ENCODE data around the gene SMC1A.
"Not testable (repeated sequence)": the region's sequence is repeated elsewhere in the genome, so short reads cannot be mapped to it uniquely, and the experiment has no call there.

SMC1A gene

DNA sequence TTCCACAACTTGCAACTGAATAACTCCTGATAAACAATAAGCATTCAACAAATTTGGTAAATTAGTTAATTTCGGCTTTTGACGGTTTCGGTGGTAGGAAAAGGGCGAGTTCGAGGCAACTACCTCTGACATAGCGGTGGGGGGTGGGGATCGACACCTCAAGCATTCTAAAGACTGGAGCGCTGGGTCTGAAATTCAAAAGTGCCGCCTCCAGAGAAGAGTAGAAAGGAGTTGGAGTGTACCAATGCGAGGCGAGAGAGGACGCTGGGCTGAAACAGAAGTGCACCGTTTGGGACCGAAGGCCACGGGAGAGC lies 725 bp downstream of the SMC1A start:
- DNase-seq = no peak

DNA sequence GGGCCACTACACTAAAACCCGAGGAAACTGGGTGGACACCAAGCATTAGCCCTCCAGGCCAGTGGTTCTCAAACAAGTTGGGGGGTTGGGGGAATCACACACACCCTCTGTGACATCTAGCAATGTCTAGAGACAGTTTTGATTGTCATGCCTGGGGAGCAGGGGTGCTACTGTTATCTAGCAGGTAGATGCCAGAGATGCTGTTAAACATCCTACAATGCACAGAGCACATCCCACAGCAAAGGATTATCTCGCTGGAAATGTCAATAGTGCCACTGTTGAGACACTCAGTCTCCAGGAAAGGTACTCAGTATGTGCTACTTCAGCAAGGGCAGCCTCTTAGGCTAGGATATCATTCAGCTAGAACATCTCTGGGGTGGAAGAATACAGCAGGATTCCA lies 1.3 kb downstream of the SMC1A start:
- no peak for DNase-seq

DNA sequence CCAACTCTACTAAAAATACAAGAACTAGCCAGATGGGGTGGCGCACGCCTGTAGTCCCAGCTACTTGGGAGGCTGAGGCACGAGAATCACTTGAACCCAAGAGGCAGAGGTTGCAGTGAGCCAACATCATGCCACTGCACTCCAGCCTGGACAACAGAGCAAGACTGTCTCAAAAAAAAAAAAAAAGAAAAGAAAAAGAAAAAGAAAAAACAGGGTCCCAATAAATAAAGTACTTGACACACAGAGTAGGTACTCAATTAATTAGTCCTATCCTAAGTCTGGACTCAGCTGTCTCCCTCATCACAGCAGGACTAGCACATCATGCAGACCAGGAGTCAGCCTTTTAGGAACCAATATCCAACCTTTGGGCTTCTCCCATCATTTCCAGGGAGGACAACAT lies 2.1 kb downstream of the SMC1A start:
- DNase-seq = not testable (repeated sequence)

DNA sequence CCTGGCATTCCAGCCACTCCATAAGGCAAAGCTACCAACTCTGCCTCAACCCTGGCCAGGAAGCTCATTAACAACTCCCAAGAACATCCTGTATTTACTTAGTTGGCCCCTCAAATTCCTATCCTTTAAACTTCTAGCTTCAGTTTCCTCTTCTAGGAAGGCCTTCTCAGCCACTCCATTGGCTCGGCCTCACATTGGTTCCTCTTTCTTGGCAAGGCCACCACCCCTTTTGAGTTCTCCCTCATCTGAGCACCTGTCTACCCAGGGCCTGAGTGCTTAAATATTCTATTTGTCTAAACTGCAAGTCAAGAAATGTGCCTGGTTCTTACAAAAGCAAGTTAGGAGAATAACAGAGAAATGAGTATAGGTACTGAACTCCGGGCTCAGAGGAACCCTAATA lies 10.0 kb downstream of the SMC1A start:
- no peak for DNase-seq

DNA sequence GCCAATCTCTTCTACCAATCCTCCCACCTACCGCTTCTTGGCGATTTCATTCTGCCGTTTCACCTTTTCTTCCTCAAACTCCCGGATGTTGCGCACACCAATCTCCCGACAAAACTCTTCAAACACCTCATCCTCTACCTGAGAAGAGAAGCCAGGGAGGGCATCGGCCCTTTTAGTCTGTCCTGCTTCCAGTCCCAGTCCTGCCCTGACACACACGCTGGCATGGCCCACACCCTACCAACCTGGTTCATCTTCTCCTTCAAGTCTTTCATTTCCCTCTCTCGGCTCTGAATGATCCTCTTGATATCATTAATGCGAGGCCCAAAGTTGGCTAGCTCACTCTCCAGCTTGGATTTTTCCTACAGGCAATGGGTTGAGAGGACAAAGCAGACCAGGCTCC lies 18.9 kb downstream of the SMC1A start:
- DNase-seq = no peak

DNA sequence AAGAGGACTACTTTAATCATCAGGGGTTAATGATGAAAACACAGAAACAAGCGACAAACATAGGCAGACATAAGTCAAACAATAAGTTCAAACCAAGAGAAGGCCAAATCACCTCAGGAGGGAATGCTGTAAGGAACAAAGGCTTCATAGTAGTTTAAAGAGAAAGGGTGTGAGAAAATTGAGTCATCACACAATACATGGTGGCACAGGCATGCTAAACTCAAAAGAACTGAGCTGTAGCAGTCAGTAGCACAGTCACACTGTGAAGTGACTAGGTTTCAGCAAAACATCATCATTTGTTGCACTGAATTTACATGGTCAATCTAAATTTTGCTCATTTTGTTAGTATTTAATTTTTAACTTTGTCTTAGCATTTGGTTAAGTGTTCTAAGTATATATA lies 24.2 kb downstream of the SMC1A start:
- no peak for DNase-seq

DNA sequence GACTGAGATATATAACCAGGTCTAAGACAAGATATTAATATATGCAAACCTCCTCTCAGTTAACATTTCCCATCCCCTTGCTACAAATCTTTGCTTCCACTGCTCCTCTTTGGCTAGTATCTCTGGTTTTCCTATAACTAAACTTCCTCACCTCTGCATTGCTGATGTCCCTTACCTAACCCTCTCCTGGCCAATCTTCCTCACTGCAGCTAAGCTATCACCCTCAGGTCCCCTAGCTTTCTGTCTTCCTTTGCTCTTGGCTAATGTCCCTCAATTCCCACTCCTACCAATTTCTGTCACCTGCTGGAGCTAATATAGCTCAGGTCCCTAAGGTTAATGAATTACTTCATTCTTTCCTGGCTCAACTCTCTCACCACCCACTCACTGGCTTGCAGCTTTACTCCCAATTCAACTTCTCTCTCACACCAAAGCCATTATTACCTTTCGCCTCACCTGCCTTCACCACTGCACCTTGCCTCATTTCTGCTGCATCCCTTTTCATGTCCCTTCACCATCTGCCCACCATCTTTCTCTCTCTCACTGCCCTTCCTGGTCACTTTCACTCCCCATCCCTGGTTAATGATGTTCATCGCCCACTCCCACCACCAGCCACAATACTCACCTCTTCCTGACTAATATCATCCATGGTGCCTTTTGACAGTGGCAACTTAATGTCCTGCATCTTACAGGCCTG lies 26.7 kb downstream of the SMC1A start:
- DNase-seq = no peak

DNA sequence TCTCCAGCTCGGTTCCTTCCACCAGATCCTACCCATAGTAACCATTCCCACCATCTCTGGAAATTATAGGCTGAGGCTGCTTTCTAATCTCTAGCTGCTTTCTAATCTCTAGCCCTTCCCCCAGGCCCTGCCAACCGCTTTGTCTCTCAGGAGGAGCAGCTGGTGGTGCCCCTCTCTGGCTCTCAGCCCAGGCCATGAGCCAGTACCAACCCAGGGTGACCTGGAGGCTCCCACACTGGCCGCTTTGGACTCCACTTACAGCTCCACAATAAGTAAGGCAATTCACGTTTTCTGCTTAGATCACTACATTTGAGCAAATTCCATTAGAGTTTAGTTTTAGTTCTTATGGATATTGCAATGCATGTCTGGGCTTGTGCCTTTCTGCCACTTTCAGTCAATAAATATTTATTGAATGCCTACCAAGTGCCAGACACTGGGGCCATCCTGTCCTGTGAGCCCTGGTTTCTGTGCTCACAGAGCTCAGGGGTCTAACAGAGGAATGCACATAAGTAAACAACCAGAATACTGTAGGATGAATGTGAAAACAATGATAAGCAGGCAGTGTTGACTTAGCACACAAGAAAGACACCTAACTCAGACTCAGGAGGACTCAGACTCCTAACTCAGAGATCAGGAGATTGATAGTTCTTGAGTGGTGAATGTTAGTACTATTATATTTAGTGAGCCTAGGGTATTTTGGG lies 38.9 kb downstream of the SMC1A start:
- DNase-seq = no peak

DNA sequence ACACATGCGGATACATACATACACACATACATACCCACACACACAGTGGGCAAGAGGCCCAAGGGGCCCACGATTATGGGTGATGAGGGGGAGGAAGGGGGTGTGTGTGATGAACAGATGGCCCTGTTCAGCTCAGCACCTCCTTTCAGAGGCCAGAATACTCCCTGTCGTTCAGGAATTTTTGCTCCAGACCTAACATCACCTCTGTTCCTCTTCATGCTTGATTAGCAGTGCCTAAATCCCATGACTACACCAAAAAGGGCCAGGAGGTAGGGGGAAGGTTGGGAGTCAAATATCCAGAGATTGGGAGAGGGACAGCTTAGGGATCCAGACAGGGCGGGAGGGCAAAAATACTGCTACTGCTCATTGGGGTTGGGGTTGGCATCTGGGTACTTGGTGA lies 42.7 kb downstream of the SMC1A start:
- DNase-seq = no peak

DNA sequence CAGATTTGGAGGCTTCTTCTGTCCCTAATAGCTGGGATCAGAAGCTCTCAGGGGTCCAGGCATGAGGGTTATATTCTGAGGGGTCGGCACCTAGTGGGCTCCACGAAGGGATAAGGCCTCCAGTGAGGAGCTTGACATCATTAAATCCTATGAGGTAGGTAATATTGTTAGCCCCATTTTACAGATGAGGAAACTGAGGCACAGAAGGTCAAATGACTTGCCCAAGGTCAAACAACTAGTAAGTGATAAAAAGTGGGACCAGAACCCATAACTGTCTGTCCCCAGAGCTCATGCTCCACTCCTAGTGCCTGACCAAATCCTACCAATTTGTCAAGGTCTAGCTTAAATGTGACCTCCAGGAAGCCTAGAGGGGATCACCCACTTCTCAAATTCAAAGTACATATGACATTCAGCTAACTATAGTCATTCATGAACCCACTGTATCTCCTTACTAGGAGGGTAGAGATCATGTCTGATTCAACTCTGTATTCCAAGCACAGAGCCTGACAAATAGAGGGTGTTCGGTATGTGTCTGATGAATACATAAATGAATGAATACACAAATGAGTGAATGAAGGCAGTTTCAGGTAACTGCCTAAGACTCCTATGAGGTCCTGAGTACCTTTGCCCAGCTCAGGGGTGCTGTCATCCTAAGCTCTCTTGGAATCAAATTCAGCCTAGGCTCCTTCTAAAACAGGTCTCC lies 43.3 kb downstream of the SMC1A start:
- DNase-seq = no peak

DNA sequence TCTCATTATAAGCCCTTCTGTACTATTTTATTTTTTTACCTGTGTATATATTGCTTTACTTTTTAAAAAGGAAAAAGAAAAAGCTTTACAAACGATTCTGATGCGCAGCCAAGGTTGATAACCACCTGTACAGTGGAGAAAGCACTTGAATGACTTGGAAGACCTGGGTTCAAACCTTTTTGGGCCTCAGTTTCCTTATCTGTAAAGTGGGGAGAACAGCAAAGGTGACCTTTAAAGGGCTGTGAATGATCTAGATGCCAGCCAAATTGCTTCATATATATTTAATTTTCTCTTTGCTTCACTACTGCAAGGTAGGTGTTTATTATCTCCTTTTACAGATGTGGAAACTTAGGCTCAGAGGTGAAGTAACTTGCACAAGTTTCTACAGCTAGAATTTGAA lies 45.0 kb downstream of the SMC1A start:
- DNase-seq = no peak

DNA sequence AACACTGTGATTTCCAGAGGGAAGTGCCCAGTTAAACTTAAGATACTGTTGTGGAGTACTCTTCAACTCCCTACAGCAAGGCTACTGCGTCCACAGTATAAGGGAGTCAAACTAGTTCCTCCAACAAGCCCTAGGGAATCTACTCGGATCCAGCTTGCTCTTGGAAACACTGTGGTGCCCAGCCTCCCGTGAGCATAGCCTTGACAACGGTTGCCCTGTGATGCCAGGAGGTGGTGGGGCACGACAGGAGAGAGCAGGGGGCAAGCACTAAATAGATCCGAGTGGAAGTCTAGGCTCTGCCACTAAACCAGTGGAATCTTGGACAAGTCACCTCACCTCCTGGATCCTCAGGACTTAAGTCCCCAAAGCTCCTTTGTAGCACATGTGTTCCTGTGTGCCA lies 45.6 kb downstream of the SMC1A start:
- no peak for DNase-seq

DNA sequence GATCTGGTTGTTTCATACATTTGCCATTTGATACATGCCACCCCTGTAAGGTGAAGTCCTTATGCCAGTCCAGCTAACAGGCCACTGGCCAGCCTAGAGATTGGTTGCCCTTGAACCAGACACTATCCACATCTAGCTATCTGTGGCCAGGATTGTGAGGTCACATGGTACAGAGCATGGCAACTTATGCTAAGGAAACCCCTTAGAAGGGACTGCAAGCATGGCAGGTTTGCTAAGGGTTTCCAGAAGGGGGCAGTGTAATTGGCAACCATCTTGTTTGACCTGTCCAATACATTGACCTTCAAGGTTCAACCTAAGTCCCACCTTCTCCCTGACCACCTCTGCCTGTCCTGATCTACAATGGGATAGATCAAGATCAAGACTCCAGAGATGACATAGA lies 47.5 kb downstream of the SMC1A start:
- no peak for DNase-seq

DNA sequence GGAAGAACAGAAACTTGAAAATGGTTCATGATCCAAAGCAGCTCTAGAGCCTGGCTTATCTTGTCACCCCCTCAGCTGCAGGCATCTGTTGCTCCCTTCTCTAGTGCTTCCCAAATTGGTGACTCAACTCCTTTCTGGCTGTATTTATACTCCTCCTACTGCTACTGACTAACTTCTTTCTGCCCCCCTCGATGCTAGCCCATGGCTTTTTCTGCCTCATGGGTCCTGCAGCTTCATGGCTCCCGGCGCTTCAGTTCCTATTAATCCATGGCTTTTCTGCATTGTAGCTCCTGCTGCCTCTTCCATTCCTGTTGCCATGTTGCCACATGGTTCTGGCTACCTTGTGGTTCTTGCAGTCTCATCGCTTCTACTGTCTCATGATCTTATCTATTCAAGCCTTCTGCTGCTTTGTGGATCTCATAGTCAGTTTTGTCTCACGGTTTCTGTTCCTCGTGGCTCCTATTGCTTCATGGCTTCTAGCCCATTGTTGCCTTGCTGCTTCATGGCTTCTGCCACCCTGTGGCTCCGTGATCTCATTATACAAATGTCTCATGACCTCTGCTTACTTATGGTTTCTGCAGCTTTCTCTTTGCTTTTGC lies 48.1 kb downstream of the SMC1A start:
- no peak for DNase-seq

DNA sequence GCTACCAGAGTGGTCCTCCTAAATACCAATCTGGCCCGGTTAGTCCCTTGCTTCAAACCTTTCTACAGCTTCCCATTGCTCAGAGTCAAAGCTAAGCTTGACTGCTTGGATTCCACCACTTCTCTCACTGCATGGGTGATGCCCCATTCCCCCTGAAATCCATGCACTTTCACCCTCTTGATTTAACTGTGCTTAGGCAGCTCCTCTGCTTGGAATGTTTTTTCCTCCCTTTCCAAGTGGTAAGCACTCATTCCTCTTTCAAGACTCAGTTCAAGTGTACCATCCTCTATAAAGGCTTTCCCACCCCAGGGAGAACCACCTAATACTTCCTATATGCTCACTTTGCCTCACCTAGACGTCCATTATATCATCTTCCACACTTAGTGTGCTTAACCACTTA lies 49.1 kb downstream of the SMC1A start:
- no peak for DNase-seq

DNA sequence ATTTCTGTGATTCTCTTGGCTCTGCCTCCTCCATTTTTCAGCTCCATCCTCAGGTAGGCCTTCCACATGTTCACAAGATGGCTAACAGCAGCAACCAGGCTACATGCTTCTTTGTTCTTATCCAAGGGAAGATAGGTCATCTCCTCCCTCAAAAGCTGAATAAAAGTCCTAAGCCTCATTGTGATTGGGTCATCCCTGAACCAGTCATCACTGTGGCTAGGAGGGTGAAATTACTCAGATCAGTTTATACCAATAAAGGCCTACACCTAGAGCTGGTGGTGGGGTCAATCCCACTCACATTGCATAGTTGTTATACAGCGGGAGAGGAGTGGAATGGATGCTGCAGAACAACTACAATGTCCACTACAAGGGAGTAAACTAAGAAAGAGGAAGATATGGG lies 56.0 kb downstream of the SMC1A start:
- not testable (repeated sequence) for DNase-seq

DNA sequence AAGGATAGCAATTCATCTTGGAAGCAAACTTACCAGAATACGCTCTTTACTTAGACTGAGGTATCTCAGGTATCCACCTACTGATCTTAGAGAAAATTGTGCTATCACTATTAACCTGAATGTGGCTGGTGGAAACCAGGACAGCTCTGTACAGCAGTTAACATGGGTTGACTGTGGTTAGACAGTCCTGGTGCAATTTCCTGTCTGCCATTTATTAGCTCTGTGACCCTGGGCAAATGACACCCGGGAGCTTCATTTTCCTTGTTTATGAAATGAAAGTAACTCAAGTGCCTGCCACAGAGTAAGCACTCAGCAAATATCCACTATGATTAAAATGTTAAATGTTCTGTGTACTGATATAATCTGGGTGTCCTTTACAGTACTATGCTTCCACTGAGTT lies 60.0 kb downstream of the SMC1A start:
- no peak for DNase-seq

DNA sequence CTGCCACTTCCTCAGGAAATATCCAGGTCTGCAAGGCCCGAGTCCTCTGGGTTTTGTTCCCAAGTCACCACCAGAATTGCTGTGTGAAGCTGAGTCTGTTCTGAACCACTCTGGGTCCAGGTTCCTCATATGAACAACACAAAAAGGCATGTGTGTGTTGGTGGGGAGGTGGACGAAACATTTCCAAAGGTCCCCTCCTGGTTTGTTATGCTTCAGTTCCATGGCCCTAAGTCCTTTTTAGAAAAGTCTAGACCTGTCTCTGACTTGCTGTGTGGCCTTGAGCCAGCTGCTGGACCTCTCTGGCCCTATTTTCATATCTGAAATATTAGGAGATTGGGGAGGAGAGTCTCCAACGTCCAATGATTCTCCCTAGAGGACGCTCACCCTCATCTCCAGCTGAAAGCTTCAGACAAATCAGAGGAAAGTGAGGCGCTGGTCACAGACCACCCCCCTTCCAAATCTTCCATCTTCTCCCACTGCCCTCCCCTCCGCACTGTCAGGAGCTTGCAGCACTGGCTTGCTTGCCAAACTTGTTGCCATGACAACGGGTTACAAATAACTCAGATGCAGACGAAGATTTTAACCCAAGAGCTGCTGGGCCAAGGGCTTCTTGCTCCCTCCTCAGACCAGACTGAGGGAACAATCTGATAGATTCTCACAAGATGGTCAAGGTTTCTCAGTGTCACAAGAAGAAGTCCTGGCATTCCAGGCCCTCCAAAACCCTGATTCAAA lies 64.5 kb downstream of the SMC1A start:
- no peak for DNase-seq

DNA sequence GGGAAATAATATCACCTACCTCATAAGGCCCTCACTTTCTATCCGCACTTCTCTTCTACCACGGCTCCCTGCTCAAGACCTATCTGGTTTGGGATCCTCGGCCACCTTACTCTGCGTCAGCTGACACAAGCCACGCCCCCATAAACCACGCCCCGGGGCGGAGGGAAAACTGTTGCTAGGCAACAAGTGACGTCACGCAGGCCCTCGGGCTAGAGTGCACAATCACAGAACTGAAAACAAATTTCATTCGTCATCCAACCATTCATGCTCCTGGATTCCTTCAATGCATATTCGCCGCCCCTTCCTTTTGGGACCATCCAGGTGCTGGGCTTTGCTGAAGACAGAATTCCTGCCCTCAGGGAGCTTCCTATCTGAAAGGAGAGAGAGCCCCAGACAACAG lies 66.3 kb downstream of the SMC1A start:
- DNase-seq = peak; percentile 1 to 24

DNA sequence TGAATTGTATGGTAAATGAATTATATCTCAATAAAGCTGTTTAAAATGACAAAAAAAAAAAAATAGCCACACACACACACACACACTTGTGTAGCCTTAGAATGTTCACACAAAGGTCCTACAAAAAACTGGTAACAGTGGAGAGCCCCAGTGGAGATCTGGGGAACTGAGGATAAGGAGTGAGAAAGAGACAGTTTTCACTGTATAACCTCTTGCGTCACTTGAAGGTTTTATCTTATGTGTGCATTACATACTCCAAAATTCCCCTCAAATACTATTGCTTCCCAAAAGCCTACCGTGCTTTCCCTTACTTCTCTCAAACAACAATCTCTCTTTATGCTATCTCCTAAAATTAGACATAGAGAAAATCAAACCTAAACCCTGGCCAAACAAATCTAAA lies 67.8 kb downstream of the SMC1A start:
- no peak for DNase-seq

DNA sequence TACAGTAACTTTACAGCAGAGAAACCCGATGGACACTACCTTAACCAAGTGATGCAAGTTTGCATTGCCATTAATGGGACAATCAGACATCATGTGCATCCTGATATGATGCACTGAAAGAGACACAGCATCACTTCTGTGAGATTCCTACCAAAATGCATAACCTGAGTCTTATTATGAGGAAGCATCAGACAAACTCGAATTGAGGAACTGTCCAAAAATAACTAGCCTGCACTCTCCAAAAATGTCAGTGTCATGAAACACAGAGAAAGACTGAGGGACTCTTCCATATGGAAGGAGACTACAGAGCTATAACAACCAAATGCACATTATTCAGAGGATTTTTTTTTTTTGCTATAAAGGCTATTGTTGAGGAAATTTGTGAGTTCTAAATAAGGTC lies 74.5 kb downstream of the SMC1A start:
- no peak for DNase-seq

DNA sequence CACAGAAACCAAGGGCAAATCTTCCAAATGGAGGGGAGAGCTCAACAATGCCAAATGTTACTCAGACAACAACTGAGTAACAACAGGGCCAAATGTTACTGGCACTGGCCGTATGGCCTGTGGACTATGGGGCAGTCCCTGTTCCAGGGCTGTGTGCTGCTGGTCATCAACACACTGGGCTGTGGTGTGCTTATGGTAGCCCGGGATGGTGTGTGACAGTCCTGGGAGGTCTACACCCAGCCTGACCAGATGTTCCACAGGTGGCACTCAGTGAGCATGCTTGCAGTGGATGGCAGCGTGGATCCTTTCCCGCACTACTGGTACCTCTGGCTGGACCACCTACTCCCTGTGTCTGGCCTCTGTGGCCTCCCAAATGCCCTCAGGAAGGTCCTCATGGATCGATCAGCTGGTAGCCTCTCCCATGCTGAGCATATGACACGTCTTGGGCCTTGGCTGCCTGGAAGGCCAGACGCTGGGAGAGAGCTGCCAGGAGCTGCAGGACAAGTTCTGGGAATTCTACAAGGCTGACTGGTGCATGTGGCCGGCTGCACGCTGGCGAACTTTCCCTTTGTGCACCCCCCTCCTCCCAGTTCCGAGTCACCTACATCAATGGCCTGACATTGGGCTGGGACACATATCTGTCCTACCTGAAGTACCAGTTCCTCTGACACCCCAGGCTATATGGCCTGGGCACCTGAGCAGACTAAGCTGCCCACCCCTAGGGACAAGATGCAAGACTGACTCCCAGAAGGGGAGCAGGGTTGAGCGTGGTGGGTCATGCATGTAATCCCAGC lies 81.4 kb downstream of the SMC1A start:
- DNase-seq = no peak

DNA sequence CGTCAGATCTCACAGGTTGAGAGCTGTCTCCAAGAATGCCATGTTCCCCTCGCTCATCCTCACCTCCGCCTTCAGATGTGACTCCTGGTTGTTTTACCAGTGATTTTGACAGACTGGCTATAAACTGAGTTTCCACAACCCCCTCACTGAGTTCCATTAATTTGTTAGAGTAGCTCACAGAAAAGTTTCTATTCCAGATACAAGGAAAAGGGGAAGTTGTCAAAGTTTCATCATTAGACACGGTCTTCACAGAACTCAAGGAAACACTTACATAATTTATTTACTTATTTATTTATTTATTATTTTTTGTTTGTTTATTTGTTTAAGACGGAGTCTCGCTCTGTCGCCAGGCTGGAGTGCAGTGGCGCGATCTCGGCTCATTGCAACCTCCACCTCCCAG lies 85.4 kb downstream of the SMC1A start:
- DNase-seq = no peak
